Uterus (tissue), 4 donors: ENCODE measurements around the gene SWI5. TPM values are rescaled to one million over a fixed set of nuclear protein-coding genes. Genes with fewer than 3 reads are reported as not detected.
A peak's percentile ranks its signal among the peaks of the same experiment; 100 is the strongest.

Experiments
- DNase-seq, 2 donors: peaks; one replicate each; pipeline ENCODE4 v3.0.0-alpha.2; 2019 to 2020
- H3K27ac ChIP-seq, 2 donors: fragments of 200-600 bp; sonication (generic); 1 replicate in 1 of 2; 2 replicates in 1 of 2; pipeline ENCODE4 v1.5.1; 2016 to 2018
- H3K27me3 ChIP-seq, 2 donors: fragments of 200-600 bp; sonication (generic); one replicate each; pipeline ENCODE4 v1.5.1; 2018 to 2019; ENCODE audit warnings: control low read depth in 1 of 2
- H3K36me3 ChIP-seq, 2 donors: fragments of 200-600 bp; sonication (generic); one replicate each; pipeline ENCODE4 v1.5.1; 2019; ENCODE audit warnings: control low read depth in 1 of 2
- H3K4me1 ChIP-seq, 2 donors: fragments of 200-600 bp; sonication (generic); one replicate each; pipeline ENCODE4 v1.5.1; 2018 to 2019; ENCODE audit warnings: control low read depth in 1 of 2
- H3K4me3 ChIP-seq, 2 donors: fragments of 200-600 bp; sonication (generic); 1 replicate in 1 of 2; 2 replicates in 1 of 2; pipeline ENCODE4 v1.5.1; 2018 to 2019; ENCODE audit warnings: mild to moderate bottlenecking in 1 of 2
- H3K9me3 ChIP-seq, 2 donors: fragments of 200-600 bp; sonication (generic); one replicate each; pipeline ENCODE4 v1.5.1; 2019; ENCODE audit warnings: control low read depth in 1 of 2
- CTCF ChIP-seq, 4 experiments: fragments of 200-600 bp in 2 of 4; fragments of 450-650 bp in 2 of 4; sonication (generic) in 2 of 4; IDR thresholded peaks; one replicate each; pipeline ENCODE4 v1.5.1; 2016 to 2019; ENCODE audit warnings: antibody characterized with exemption in 4 of 4, mild to moderate bottlenecking in 2 of 4, moderate library complexity in 1 of 4
- POLR2A ChIP-seq, 2 donors: fragments of 450-650 bp; IDR thresholded peaks; one replicate each; pipeline ENCODE4 v1.6.1; 2016; ENCODE audit warnings: antibody characterized with exemption in 2 of 2, mild to moderate bottlenecking in 1 of 2, moderate library complexity in 1 of 2
- intact Hi-C: fragments of 100-400 bp; cut with DNase I; formaldehyde crosslinking; loops from one replicate; pipeline ENCODE4 v1.15.1; 2023; ENCODE audit warnings: low total_unique reads
- total RNA-seq, 4 donors: library from RNA; depleted of rRNA in 3 of 4; stranded (reverse); fragments of >200 nt in 3 of 4; gene quantifications; one replicate each; pipeline versions ENCODE4 v1.1.0 to v1.2.4, GENCODE V29; 2014 to 2023
- donor health status: DM: yes; HTN: yes; CAD: no.

SWI5 gene
- total RNA-seq, 4 donors from 2014 or later = 10.3 to 86.1 (median 19.3) TPM

- H3K4me1 ChIP-seq = no peaks in the 10 kb centered on the region
- H3K27ac ChIP-seq = no peak overlapping the region
- H3K27me3 ChIP-seq = no peaks in the 10 kb centered on the region
- H3K4me3 ChIP-seq = no peak overlapping the region
- peak; percentile 65 to 68 for DNase-seq
- TF ChIP-seq POLR2A (IDR thresholded peaks at IDR 0.05) = no peak
- TF ChIP-seq CTCF (IDR thresholded peaks at IDR 0.05) = no peak
- no peaks in the 10 kb centered on the region for H3K9me3 ChIP-seq
- intact Hi-C loops = no loop called here
- no peaks in the 10 kb centered on the region for H3K36me3 ChIP-seq
Measured at GRCh38 chr9:128249908-128250838, 25.9 kb upstream of the SWI5 start.

GRCh38 chr9:128250839-128251731 lies 25.0 kb upstream of the SWI5 start:
- Histone ChIP-seq H3K27ac (no peak overlapping the region), H3K4me1 (no peaks in the 10 kb centered on the region)

GRCh38 chr9:128251732-128252100 lies 24.4 kb upstream of the SWI5 start:
- no peak overlapping the region for H3K27ac ChIP-seq
- intact Hi-C loops = no loop called here
- H3K27me3 ChIP-seq = no peaks in the 10 kb centered on the region
- H3K36me3 ChIP-seq = no peaks in the 10 kb centered on the region
- DNase-seq = no peak
- no peaks in the 10 kb centered on the region for H3K9me3 ChIP-seq
- TF ChIP-seq POLR2A (IDR thresholded peaks at IDR 0.05) (no peak), CTCF (IDR thresholded peaks at IDR 0.05) (no peak)
- H3K4me3 ChIP-seq = no peak overlapping the region
- no peaks in the 10 kb centered on the region for H3K4me1 ChIP-seq

More at GRCh38 chr9:128250839-128251731, 25.0 kb upstream of the SWI5 start:
- Histone ChIP-seq H3K36me3 (no peaks in the 10 kb centered on the region), H3K4me3 (no peak overlapping the region), H3K27me3 (no peaks in the 10 kb centered on the region), H3K9me3 (no peaks in the 10 kb centered on the region)
- TF ChIP-seq POLR2A (IDR thresholded peaks at IDR 0.05) = no peak
- no peak for TF ChIP-seq CTCF (IDR thresholded peaks at IDR 0.05)
- intact Hi-C loops = no loop called here
- no peak for DNase-seq

GRCh38 chr9:128252317-128253139 lies 23.5 kb upstream of the SWI5 start:
- intact Hi-C loops = no loop called here
- no peak for DNase-seq
- Histone ChIP-seq H3K36me3 (no peaks in the 10 kb centered on the region), H3K4me1 (no peaks in the 10 kb centered on the region), H3K9me3 (no peaks in the 10 kb centered on the region), H3K27me3 (no peaks in the 10 kb centered on the region), H3K4me3 (no peak overlapping the region), H3K27ac (no peak overlapping the region)
- TF ChIP-seq POLR2A (IDR thresholded peaks at IDR 0.05) (no peak), CTCF (IDR thresholded peaks at IDR 0.05) (no peak)
